Endothelial cell of umbilical vein (primary cell): ENCODE measurements around the gene ITGA2B. TPM values are rescaled to one million over a fixed set of nuclear protein-coding genes. Genes with fewer than 3 reads are reported as not detected.

Experiments
- BruUV-seq: library from RNA; stranded (reverse); fragments of 400-500 nt; replicated peaks from 2 replicates; lab custom pipeline; 2021; lab: Mats Ljungman, UMichigan
- CTCF ChIA-PET: fragments of 300-600, 350-600 bp; sonication (Branson Sonifier 250); formaldehyde crosslinking; loops from one replicate; lab custom pipeline; 2021; ENCODE audit warnings: antibody characterized with exemption, inconsistent platforms; lab: Charles Lee
- POLR2A ChIA-PET: fragments of 300-600, 350-600 bp; sonication (Branson Sonifier 250); formaldehyde crosslinking; loops from one replicate; lab custom pipeline; 2021; ENCODE audit warnings: antibody characterized with exemption, inconsistent platforms; lab: Charles Lee
- DNase-seq: peaks from one replicate; pipeline ENCODE4 v3.0.0-alpha.2; 2011; ENCODE audit warnings: low read depth, low spot score
- FAIRE-seq: peaks from 2 replicates; lab custom pipeline; 2011; peaks lifted over from hg19 to GRCh38; lab: Jason Lieb, UNC
- H2AFZ ChIP-seq: 2 replicates; pipeline ENCODE4 v1.6.0; 2012; ENCODE audit warnings: low read depth, low read length, control low read depth, inconsistent platforms
- H3K27ac ChIP-seq: 2 replicates; pipeline ENCODE4 v1.5.1; 2011; ENCODE audit warnings: low read depth, mild to moderate bottlenecking, control low read depth, low read length, moderate library complexity; ENCODE audit not compliant: insufficient read depth
- H3K27me3 ChIP-seq, 2 experiments: 2 replicates each; pipeline versions ENCODE4 v1.6.0 to v1.6.1; 2011; ENCODE audit warnings: low read length in 2 of 2, mixed read lengths in 1 of 2; ENCODE audit not compliant: control insufficient read depth in 2 of 2, insufficient read depth in 2 of 2
- H3K36me3 ChIP-seq, 2 experiments: 2 replicates in 1 of 2; 3 replicates in 1 of 2; pipeline ENCODE4 v1.5.1; 2011; ENCODE audit warnings: low read length in 2 of 2, mild to moderate bottlenecking in 1 of 2, moderate library complexity in 1 of 2; ENCODE audit not compliant: control insufficient read depth in 2 of 2, insufficient read depth in 2 of 2; ENCODE audit errors: extremely low read depth in 1 of 2
- H3K4me1 ChIP-seq: 3 replicates; pipeline ENCODE4 v1.5.1; 2011; ENCODE audit warnings: mild to moderate bottlenecking, low read length; ENCODE audit not compliant: control insufficient read depth, insufficient read depth; ENCODE audit errors: extremely low read depth
- H3K4me2 ChIP-seq: 2 replicates; pipeline ENCODE4 v1.6.1; 2011; ENCODE audit warnings: low read length, control low read depth, mixed read lengths; ENCODE audit not compliant: insufficient read depth
- H3K4me3 ChIP-seq, 3 experiments: fragments of 200-600 bp in 1 of 3; sonication (generic), shearing (Covaris generic) in 1 of 3; replicated peaks in 1 of 3; 2 replicates each; pipeline ENCODE4 v1.5.1; 2011 to 2016; ENCODE audit warnings: control low read depth in 3 of 3, low read length in 3 of 3, mild to moderate bottlenecking in 2 of 3, inconsistent platforms in 1 of 3, low read depth in 1 of 3, moderate library complexity in 1 of 3; ENCODE audit not compliant: insufficient read depth in 1 of 3
- H3K79me2 ChIP-seq: 2 replicates; pipeline ENCODE4 v1.6.0; 2012; ENCODE audit warnings: low read length, inconsistent platforms; ENCODE audit not compliant: control insufficient read depth, insufficient read depth
- H3K9ac ChIP-seq: replicated peaks from 2 replicates; pipeline ENCODE3; 2011; ENCODE audit warnings: low read length, control low read depth; ENCODE audit not compliant: insufficient read depth; ENCODE audit errors: extremely low read depth
- H3K9me1 ChIP-seq: replicated peaks from 3 replicates; pipeline ENCODE4 v1.6.0; 2011; ENCODE audit warnings: mild to moderate bottlenecking, low read length; ENCODE audit not compliant: control insufficient read depth, insufficient read depth; ENCODE audit errors: extremely low read depth
- H3K9me3 ChIP-seq: replicated peaks from 2 replicates; pipeline ENCODE4 v1.5.1; 2012; ENCODE audit warnings: low read length, inconsistent platforms; ENCODE audit not compliant: control insufficient read depth, insufficient read depth
- H4K20me1 ChIP-seq: replicated peaks from 2 replicates; pipeline ENCODE3; 2011; ENCODE audit warnings: mild to moderate bottlenecking, low read length; ENCODE audit not compliant: control insufficient read depth, insufficient read depth; ENCODE audit errors: extremely low read depth
- CTCF ChIP-seq, 2 donors: IDR thresholded peaks; 1 replicate in 1 of 2; 2 replicates in 1 of 2; pipeline ENCODE4 v1.5.1; 2011; ENCODE audit warnings: low read length in 2 of 2, mild to moderate bottlenecking in 2 of 2, moderate library complexity in 2 of 2, control low read depth in 1 of 2, inconsistent platforms in 1 of 2, low read depth in 1 of 2; ENCODE audit not compliant: insufficient read depth in 1 of 2; ENCODE audit errors: extremely low read depth in 1 of 2
- EZH2 ChIP-seq: IDR thresholded peaks from 2 replicates; pipeline ENCODE4 v1.6.1; 2012; ENCODE audit warnings: borderline replicate concordance, low read depth, mild to moderate bottlenecking, moderate library complexity, low read length, inconsistent platforms; ENCODE audit not compliant: severe bottlenecking
- FOS ChIP-seq: IDR thresholded peaks from 2 replicates; pipeline ENCODE4 v1.6.1; 2011; ENCODE audit warnings: mild to moderate bottlenecking, low read length, moderate library complexity, borderline replicate concordance; ENCODE audit not compliant: insufficient read depth
- GATA2 ChIP-seq: IDR thresholded peaks from 2 replicates; pipeline ENCODE4 v1.7.0; 2011; ENCODE audit warnings: low read depth, mild to moderate bottlenecking, moderate library complexity, mixed read lengths, low read length; ENCODE audit not compliant: insufficient read length, insufficient read depth
- JUN ChIP-seq: IDR thresholded peaks from 2 replicates; pipeline ENCODE4 v1.6.1; 2011; ENCODE audit warnings: borderline replicate concordance, low read depth; ENCODE audit not compliant: insufficient read length, insufficient read depth
- MYC ChIP-seq: IDR thresholded peaks from one replicate; pipeline ENCODE4 v1.6.1; 2011; ENCODE audit warnings: mild to moderate bottlenecking, low read depth, low read length
- POLR2A ChIP-seq: IDR thresholded peaks from 2 replicates; pipeline ENCODE4 v1.6.1; 2012; ENCODE audit warnings: low read depth, mild to moderate bottlenecking, control low read depth, low read length
- POLR2AphosphoS5 ChIP-seq: IDR thresholded peaks from 2 replicates; pipeline ENCODE4 v1.6.1; 2012; ENCODE audit warnings: low read depth, mild to moderate bottlenecking, control low read depth, low read length, moderate library complexity; ENCODE audit not compliant: insufficient read depth
- dilution Hi-C: fragments of 300-500 bp; cut with MboI; formaldehyde crosslinking; loops from one replicate; pipeline ENCODE4 v1.15.0; 2019; ENCODE audit warnings: low sequenced_read_pairs; ENCODE audit not compliant: extremely low pct_ligation_motif_present
- intact Hi-C: fragments of 100-400 bp; cut with micrococcal nuclease; formaldehyde crosslinking; loops from one replicate; pipeline ENCODE4 v1.10.0; 2022
- polyA plus RNA-seq, 4 experiments: library from polyadenylated mRNA; depleted of rRNA in 3 of 4; stranded (reverse) in 3 of 4; unstranded in 1 of 4; fragments of >200 nt; gene quantifications; 2 replicates each; pipeline versions ENCODE4 v1.2.1 to v1.2.3, GENCODE V29; 2011 to 2012; ENCODE audit warnings: missing spikeins in 1 of 4
- total RNA-seq: library from RNA; stranded (reverse); gene quantifications from 2 replicates; pipeline ENCODE4 v1.2.3, GENCODE V29; 2021
- TF ChIP-seq, protein P1 (sequence below): IDR thresholded peaks from 2 replicates; pipeline ENCODE4 v1.6.1; 2011; ENCODE audit not compliant: insufficient read depth, insufficient read length

The ITGA2B gene
- total and polyA plus RNA-seq, 2 donors (not counting 3 experiments of a cell fraction or from before 2014, with no cell fraction given) = 0.26 to 0.82 TPM

DNA sequence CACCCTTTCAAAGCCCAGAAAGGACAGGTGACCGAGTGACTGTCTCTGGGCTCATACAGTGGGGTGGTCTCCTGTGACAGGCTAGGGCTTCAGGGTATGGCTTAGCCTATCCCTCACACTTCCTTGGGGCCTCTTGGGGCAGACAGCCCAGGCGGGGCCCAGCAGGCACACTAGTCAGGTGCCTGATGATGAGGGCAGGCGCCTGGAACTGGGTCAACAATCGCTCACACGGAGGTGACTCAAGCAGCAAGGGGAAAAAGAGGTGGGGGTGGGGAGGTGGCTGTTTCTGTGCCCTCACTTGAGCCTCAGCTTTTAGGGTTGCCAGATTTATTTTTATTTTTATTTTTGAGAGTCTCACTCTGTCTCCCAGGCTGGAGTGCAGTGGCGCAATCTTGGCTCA, 50.7 kb downstream of the ITGA2B start:
- Histone ChIP-seq H3K27me3 (peaks cover 0 to 2% of the 10 kb centered on the region in 2 experiments), H3K9ac (no peak overlapping the region), H2AFZ (no peak overlapping the region), H3K9me3 (no peaks in the 10 kb centered on the region), H3K36me3 (no peaks in the 10 kb centered on the region), H3K4me2 (no peak overlapping the region), H3K27ac (no peak overlapping the region), H4K20me1 (no peaks in the 10 kb centered on the region), H3K4me3 (no peak overlapping the region), H3K9me1 (no peaks in the 10 kb centered on the region), H3K79me2 (no peaks in the 10 kb centered on the region), H3K4me1 (no peaks in the 10 kb centered on the region)
- no peak for TF ChIP-seq POLR2AphosphoS5
- no peak for TF ChIP-seq CTCF (IDR thresholded peaks at IDR 0.05; ENCODE audit: extremely low read depth in 1 of 2, insufficient read depth in 1 of 2, low read depth in 1 of 2, low read length in 2 of 2)
- no peak for TF ChIP-seq GATA2
- ChIA-PET POLR2A (no interaction called here), CTCF (interaction anchor here (0.7 to 1.8 kb wide), 3 partner anchors 25 to 184 kb away, joined by 3 to 6 read pairs (median 4); partner anchors contain the start of gene FAM171A2)
- DNase-seq (no peak), FAIRE-seq (no peak)
- no TSS peak for BruUV-seq
- intact Hi-C loops = no loop called here
- dilution Hi-C loops = no loop called here

DNA sequence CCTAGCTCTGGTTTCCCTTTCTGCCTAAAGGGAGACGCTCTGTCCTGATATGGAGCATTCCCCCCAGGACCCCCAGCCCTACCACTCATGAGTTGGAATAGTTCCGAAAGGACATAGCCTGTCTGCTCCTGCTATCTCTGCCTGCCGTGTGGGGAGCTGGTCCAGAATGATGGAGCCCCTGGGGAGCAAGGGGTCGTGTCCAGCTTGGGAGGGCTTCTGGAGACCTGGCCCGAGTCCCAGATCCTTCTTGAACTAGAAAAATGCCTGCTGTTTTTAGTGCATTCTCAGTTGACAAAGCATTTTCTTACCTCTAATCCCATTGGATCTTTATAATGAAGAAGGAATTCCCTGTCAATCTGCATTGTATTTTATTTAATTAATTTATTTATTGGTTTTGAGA, 53.5 kb downstream of the ITGA2B start:
- Histone ChIP-seq H3K36me3 (no peaks in the 10 kb centered on the region), H3K79me2 (no peaks in the 10 kb centered on the region), H3K9ac (no peak overlapping the region), H3K4me2 (no peak overlapping the region), H3K4me3 (no peak overlapping the region), H2AFZ (no peak overlapping the region), H4K20me1 (no peaks in the 10 kb centered on the region), H3K9me1 (no peaks in the 10 kb centered on the region), H3K9me3 (no peaks in the 10 kb centered on the region), H3K4me1 (no peaks in the 10 kb centered on the region), H3K27ac (no peak overlapping the region), H3K27me3 (peaks cover 0 to 2% of the 10 kb centered on the region in 2 experiments)
- no TSS peak for BruUV-seq
- CTCF ChIA-PET = interaction anchor here (0.9 to 4.8 kb wide), 4 partner anchors 9 to 126 kb away, joined by 3 to 29 read pairs (median 6); partner anchors contain the start of gene GRN
- dilution Hi-C loops (no loop called here), intact Hi-C loops (no loop called here)
- TF ChIP-seq POLR2AphosphoS5 = no peak
- no peak for TF ChIP-seq POLR2A
- TF ChIP-seq MYC = no peak
- TF ChIP-seq JUN = no peak
- TF ChIP-seq, protein P1, sequence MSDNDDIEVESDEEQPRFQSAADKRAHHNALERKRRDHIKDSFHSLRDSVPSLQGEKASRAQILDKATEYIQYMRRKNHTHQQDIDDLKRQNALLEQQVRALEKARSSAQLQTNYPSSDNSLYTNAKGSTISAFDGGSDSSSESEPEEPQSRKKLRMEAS = no peak
- no peak for TF ChIP-seq EZH2
- no peak for TF ChIP-seq GATA2
- no peak for TF ChIP-seq FOS
- no peak for TF ChIP-seq CTCF (IDR thresholded peaks at IDR 0.05; ENCODE audit: extremely low read depth in 1 of 2, insufficient read depth in 1 of 2, low read depth in 1 of 2, low read length in 2 of 2)
- no peak for FAIRE-seq
- DNase-seq = no peak
- POLR2A ChIA-PET = no interaction called here
